Measurements from ENCODE around the gene ZNF280D. TPM values are rescaled to one million over a fixed set of nuclear protein-coding genes. Genes with fewer than 3 reads are reported as not detected.

ZNF280D gene
- total and polyA plus RNA-seq, 4 donors, result 9.3 to 88.4 (median 28.2) TPM

GRCh38 chr15:56765251-56765650, 31.9 kb upstream of the ZNF280D start:
- Histone ChIP-seq H3K9ac (ENCODE audit: insufficient read depth in 1 of 2, low read length in 2 of 2) (no peak overlapping the region), H3K4me3 (no peak overlapping the region), H3K27ac (ENCODE audit: low read depth in 1 of 2, low read length in 1 of 2) (no peak overlapping the region), H3K4me1 (ENCODE audit: control insufficient read depth in 5 of 5, insufficient read depth in 5 of 5, low read length in 5 of 5) (peaks cover 0 to 15% (median 4%) of the 10 kb centered on the region in 5 donors), H3K27me3 (ENCODE audit: control insufficient read depth in 3 of 3, insufficient read depth in 3 of 3, low read length in 2 of 3) (no peaks in the 10 kb centered on the region), H3K36me3 (ENCODE audit: control insufficient read depth in 4 of 4, insufficient read depth in 4 of 4, low read length in 4 of 4) (no peaks in the 10 kb centered on the region), H3K9me3 (ENCODE audit: control insufficient read depth in 4 of 4, insufficient read depth in 3 of 4, low read length in 3 of 4) (no peaks in the 10 kb centered on the region)
- DNase-seq (peak in 2 of 3 donors; percentile 45 to 84), ATAC-seq (ENCODE audit: insufficient read depth, low FRiP score) (no peak)
- TF ChIP-seq, protein P1, sequence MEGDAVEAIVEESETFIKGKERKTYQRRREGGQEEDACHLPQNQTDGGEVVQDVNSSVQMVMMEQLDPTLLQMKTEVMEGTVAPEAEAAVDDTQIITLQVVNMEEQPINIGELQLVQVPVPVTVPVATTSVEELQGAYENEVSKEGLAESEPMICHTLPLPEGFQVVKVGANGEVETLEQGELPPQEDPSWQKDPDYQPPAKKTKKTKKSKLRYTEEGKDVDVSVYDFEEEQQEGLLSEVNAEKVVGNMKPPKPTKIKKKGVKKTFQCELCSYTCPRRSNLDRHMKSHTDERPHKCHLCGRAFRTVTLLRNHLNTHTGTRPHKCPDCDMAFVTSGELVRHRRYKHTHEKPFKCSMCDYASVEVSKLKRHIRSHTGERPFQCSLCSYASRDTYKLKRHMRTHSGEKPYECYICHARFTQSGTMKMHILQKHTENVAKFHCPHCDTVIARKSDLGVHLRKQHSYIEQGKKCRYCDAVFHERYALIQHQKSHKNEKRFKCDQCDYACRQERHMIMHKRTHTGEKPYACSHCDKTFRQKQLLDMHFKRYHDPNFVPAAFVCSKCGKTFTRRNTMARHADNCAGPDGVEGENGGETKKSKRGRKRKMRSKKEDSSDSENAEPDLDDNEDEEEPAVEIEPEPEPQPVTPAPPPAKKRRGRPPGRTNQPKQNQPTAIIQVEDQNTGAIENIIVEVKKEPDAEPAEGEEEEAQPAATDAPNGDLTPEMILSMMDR (IDR thresholded peaks at IDR 0.05; ENCODE audit: control extremely low read depth, extremely low read depth), result no peak

GRCh38 chr15:56763141-56763895, 30.0 kb upstream of the ZNF280D start:
- Histone ChIP-seq H3K9me3 (ENCODE audit: control insufficient read depth in 4 of 4, insufficient read depth in 3 of 4, low read length in 3 of 4) (no peaks in the 10 kb centered on the region), H3K27ac (ENCODE audit: low read depth in 1 of 2, low read length in 1 of 2) (no peak overlapping the region), H3K27me3 (ENCODE audit: control insufficient read depth in 3 of 3, insufficient read depth in 3 of 3, low read length in 2 of 3) (no peaks in the 10 kb centered on the region), H3K36me3 (ENCODE audit: control insufficient read depth in 4 of 4, insufficient read depth in 4 of 4, low read length in 4 of 4) (no peaks in the 10 kb centered on the region), H3K4me3 (no peak overlapping the region), H3K9ac (ENCODE audit: insufficient read depth in 1 of 2, low read length in 2 of 2) (no peak overlapping the region), H3K4me1 (ENCODE audit: control insufficient read depth in 5 of 5, insufficient read depth in 5 of 5, low read length in 5 of 5) (peaks cover 0 to 22% (median 11%) of the 10 kb centered on the region in 5 donors)
- 53 to 65% methylated on average over 1 of the region's 1 CpG for WGBS, 2 donors
- TF ChIP-seq, protein P1 (IDR thresholded peaks at IDR 0.05; ENCODE audit: control extremely low read depth, extremely low read depth), result no peak
- DNase-seq (peak in 1 of 3 donors; percentile 34), ATAC-seq (ENCODE audit: insufficient read depth, low FRiP score) (no peak)

DNA sequence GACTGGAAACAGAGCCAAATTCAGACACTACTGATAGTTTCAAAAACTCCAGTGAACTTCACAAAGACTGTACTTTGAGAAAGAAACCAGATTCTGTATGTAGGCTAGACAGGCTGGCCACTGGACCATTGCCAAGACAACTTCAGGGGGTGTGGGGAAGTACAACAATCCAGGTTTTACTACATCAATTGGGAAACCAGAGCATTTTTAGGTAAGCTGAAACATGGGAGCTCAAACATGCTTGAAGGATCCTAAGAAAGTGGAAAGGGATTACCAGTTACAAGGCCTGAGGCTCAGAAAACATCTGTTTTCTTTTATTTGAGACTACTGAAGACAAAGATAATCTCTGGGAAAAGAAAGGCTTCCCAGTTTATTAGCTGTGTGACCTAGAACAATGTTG, 26.9 kb upstream of the ZNF280D start:
- Histone ChIP-seq H3K9me3 (ENCODE audit: control insufficient read depth in 4 of 4, insufficient read depth in 3 of 4, low read length in 3 of 4) (no peaks in the 10 kb centered on the region), H3K9ac (ENCODE audit: insufficient read depth in 1 of 2, low read length in 2 of 2) (no peak overlapping the region), H3K4me1 (ENCODE audit: control insufficient read depth in 5 of 5, insufficient read depth in 5 of 5, low read length in 5 of 5) (peaks cover 0 to 20% (median 7%) of the 10 kb centered on the region in 5 donors), H3K36me3 (ENCODE audit: control insufficient read depth in 4 of 4, insufficient read depth in 4 of 4, low read length in 4 of 4) (no peaks in the 10 kb centered on the region), H3K27me3 (ENCODE audit: control insufficient read depth in 3 of 3, insufficient read depth in 3 of 3, low read length in 2 of 3) (no peaks in the 10 kb centered on the region), H3K4me3 (no peak overlapping the region), H3K27ac (ENCODE audit: low read depth in 1 of 2, low read length in 1 of 2) (no peak overlapping the region)
- DNase-seq (peak in 2 of 3 donors; percentile 28 to 36), ATAC-seq (ENCODE audit: insufficient read depth, low FRiP score) (no peak)
- TF ChIP-seq, protein P1 (IDR thresholded peaks at IDR 0.05; ENCODE audit: control extremely low read depth, extremely low read depth), result no peak
